Brain microvascular endothelial cell (primary cell): ENCODE data around the gene TM9SF2.

Experiments used
- DNase-seq: peaks from one replicate; pipeline ENCODE4 v3.0.0-alpha.2; 2020
- H3K27ac ChIP-seq: fragments of 250-450 bp; sonication (Bioruptor Pico); 2 replicates; pipeline ENCODE4 v1.5.1; 2020; ENCODE audit warnings: mild to moderate bottlenecking, moderate library complexity
- H3K27me3 ChIP-seq: fragments of 250-450 bp; sonication (Bioruptor Pico); replicated peaks from 2 replicates; pipeline ENCODE4 v1.5.1; 2020; ENCODE audit warnings: mild to moderate bottlenecking
- H3K36me3 ChIP-seq: fragments of 250-450 bp; sonication (Bioruptor Pico); replicated peaks from 2 replicates; pipeline ENCODE4 v1.5.1; 2020; ENCODE audit warnings: mild to moderate bottlenecking
- H3K4me3 ChIP-seq: 2 replicates; pipeline ENCODE4 v1.5.1; 2011; ENCODE audit warnings: low read depth, mild to moderate bottlenecking, control low read depth, low read length, moderate library complexity
- in situ Hi-C: cut with HindIII; loops from 2 replicates; pipeline ENCODE4 v1.10.0; 2017; ENCODE audit warnings: low sequenced_read_pairs, low pct_ligation_motif_present
- TF ChIP-seq, protein P1 (sequence below): IDR thresholded peaks from 2 replicates; pipeline ENCODE4 v1.5.1; 2011; ENCODE audit warnings: low read depth, mild to moderate bottlenecking, moderate library complexity, low read length, control low read depth, inconsistent platforms; ENCODE audit errors: missing control alignments

The TM9SF2 gene

DNA sequence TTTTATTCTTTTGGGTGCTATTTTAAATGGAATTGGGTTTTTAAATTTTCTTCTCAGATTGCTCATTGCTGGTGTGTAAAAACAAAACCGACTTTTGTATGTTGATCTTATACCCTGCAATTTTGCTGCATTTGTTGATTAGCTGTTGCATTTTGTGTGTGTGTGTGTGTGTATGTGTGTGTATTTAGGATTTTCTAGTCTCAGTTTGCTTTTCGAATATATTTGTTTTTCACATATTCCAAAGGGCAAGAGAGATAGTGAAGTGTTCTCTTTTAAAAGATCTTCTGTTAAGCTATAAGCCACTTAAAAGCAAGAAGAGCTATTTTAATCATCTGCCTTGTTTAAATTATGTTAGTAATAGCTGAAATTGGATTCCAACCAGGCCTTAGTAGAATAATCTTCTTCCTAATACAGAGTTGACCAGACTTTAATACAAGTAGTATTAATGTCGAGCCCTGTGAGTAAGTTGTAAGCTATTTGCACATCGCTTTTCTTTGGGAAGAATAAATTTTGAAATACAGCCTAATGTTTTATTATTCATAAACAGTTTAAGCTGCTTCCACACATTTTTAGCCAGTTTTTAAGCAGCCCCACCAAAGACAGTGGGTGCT lies 57.4 kb downstream of the TM9SF2 start:
- Histone ChIP-seq H3K4me3 (no peak overlapping the region), H3K27me3 (no peaks in the 10 kb centered on the region), H3K27ac (no peak overlapping the region), H3K36me3 (peaks cover 5% of the 10 kb centered on the region)
- in situ Hi-C loops, result no loop called here
- no peak for DNase-seq
- TF ChIP-seq, protein P1, sequence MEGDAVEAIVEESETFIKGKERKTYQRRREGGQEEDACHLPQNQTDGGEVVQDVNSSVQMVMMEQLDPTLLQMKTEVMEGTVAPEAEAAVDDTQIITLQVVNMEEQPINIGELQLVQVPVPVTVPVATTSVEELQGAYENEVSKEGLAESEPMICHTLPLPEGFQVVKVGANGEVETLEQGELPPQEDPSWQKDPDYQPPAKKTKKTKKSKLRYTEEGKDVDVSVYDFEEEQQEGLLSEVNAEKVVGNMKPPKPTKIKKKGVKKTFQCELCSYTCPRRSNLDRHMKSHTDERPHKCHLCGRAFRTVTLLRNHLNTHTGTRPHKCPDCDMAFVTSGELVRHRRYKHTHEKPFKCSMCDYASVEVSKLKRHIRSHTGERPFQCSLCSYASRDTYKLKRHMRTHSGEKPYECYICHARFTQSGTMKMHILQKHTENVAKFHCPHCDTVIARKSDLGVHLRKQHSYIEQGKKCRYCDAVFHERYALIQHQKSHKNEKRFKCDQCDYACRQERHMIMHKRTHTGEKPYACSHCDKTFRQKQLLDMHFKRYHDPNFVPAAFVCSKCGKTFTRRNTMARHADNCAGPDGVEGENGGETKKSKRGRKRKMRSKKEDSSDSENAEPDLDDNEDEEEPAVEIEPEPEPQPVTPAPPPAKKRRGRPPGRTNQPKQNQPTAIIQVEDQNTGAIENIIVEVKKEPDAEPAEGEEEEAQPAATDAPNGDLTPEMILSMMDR, result no peak

DNA sequence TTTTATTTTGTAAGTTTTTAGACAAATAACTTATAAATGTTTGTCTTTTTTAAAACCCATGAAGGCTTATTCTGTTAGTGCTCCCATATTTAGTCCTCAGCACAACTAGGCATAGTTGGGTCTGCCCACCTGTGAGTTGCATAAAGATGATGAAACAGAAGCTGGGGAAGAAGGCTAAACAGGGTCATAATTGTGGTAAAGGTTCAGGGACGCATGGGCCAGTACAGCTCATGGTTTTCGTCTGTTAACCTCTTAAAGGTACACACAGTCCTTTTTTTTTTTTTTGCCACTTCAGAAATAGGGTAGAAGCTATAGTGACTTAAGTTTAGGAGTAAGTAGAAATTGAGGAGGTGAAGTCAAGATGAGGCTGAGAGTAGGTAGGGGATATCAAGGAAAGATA lies 58.3 kb downstream of the TM9SF2 start:
- in situ Hi-C loops, result no loop called here
- H3K27ac ChIP-seq, result no peak overlapping the region
- H3K27me3 ChIP-seq, result no peaks in the 10 kb centered on the region
- H3K36me3 ChIP-seq, result peaks cover 5% of the 10 kb centered on the region
- no peak overlapping the region for H3K4me3 ChIP-seq
- TF ChIP-seq, protein P1, result no peak
- no peak for DNase-seq

DNA sequence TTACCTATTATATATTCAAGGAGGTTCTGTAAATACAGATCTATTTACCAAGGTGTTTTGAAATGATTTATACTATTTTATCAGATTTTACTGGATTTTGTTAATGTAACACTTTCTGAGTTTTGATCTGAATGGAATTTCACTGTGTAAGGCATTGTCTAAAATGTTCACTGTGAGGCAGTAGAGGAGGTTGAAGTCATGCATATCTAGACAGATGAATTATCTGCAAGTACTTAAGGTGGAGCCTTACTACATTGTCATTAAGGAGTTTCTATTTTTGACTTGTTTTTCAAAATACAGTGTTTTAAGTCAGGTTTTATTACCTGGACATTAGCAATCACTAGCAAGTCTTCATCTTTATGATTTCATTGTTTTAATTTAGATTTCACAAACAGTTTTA lies 62.1 kb downstream of the TM9SF2 start:
- in situ Hi-C loops, result no loop called here
- Histone ChIP-seq H3K27me3 (no peaks in the 10 kb centered on the region), H3K4me3 (no peak overlapping the region), H3K36me3 (peaks cover 4% of the 10 kb centered on the region), H3K27ac (no peak overlapping the region)
- TF ChIP-seq, protein P1, result no peak
- no peak for DNase-seq

DNA sequence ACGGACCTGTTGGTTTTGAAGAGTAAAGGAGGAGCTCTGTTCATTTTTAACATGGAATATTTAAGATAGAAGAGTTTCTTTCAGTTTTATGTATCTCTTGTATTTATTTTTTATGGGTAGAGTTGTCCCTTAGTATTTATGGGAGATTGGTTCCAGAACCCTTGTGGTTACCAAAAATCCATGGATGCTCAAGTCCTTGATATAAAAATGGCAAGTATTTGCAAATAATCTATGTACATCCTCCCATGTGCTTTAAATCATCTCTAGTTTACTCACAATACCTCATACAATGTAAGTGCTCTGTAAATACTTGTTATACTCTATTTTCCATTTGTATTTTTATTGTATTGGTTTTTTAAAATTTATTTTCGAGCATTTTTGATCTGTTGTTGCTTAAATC lies 63.1 kb downstream of the TM9SF2 start:
- no peak for DNase-seq
- Histone ChIP-seq H3K27ac (no peak overlapping the region), H3K4me3 (no peak overlapping the region), H3K27me3 (no peaks in the 10 kb centered on the region), H3K36me3 (peaks cover 4% of the 10 kb centered on the region)
- in situ Hi-C loops, result no loop called here
- TF ChIP-seq, protein P1, result no peak

DNA sequence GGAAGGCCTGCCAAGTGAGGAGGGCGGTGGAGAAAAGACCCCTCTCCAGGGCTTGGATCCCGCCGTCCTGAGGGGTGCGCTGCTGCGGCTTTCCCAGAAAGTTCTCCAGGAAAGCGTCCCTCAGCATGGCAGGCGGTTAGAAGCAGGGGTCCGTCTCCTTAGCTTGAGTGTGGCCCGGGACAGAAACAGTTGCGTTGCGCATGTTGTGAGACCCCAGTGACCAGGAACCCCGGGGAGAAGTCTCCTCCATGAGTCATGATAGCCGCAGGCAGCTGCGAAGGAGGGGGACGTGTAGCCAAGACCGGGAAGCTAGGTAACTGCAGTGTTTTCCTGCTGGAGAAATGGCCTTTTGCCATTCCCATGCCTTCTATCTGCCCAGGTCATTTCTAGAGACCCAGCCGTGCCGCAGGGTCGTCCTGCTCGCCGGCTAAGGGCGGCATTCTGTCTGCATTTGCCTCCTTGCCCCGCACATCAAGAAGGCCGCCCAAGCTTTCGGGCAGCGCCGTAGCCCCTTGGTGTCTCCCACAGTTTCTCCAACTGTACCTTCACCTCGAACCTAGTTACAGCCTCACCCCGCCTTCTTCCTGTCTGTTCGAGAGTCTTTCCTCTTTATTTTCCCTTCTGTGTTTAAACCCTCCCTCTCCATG lies 64.3 kb downstream of the TM9SF2 start:
- in situ Hi-C loops, result no loop called here
- Histone ChIP-seq H3K27ac (no peak overlapping the region), H3K27me3 (no peaks in the 10 kb centered on the region), H3K36me3 (peaks cover 2% of the 10 kb centered on the region), H3K4me3 (no peak overlapping the region)
- TF ChIP-seq, protein P1, result no peak
- DNase-seq, result peak; percentile 30
